ENCODE data around the gene PIAS4. TPM values are rescaled to one million over a fixed set of nuclear protein-coding genes. Genes with fewer than 3 reads are reported as not detected.
A peak's percentile ranks its signal among the peaks of the same experiment; 100 is the strongest.

Gene PIAS4
- total RNA-seq, 1 donor from 2014 or later = 17.0 TPM

DNA sequence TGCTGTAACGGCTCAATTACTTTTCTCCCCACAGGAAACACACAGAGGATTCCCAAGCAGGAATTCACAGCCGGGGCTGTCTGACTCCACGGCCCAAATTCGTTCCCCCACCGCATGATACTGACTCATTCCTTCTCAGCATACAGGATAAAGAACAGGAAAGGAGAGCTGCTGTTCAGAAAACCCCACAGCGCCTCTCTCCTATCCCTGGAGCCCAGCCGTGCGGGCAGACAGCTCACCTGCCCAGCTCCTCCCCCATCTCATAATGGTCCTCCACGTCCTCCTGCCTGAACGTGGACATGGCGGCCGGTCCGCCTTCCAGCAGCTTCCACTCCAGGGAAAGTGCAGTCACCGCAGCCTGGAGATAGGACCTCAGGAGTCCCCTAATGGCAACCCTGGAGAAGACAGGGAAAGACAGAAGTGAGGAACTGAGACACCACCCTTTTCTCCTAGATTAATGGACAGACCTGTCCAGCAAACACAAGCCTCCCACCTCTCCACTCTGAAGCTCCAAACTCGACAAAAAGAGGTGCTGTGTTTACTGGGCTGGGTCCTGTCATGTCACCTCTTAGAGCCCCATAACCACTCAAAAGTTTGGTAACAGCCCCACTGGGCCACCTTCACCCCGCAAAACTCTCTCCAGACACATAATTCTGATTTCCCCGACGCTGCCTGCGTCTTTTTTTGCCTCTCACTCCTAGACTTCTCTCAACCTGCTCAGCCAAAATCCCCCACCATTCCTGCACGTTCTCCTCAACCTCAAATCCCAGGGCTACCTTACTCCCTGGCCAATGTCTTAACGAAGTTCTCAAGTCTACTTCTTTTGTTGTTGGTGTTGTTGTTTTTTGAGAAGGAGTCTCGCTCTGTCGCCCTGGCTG lies 37.9 kb upstream of the PIAS4 start:
- H3K27ac ChIP-seq = peak overlapping the region; percentile 91
- peak overlapping the region; percentile 98 for H3K4me3 Mint-ChIP-seq
- H3F3A ChIP-seq (ENCODE audit: low read depth) = peaks cover 39% of the 10 kb centered on the region
- peaks cover 30% of the 10 kb centered on the region for H3K4me1 Mint-ChIP-seq
- H3K79me2 ChIP-seq (ENCODE audit: low read depth) = peaks cover 45% of the 10 kb centered on the region
- H3K27me3 ChIP-seq = no peaks in the 10 kb centered on the region
- H4K20me1 ChIP-seq (ENCODE audit: low read depth) = peaks cover 67% of the 10 kb centered on the region
- peak; percentile 54 for DNase-seq (ENCODE audit: low spot score)
- H3K36me3 Mint-ChIP-seq = peaks cover 11% of the 10 kb centered on the region
- TF ChIP-seq EZH2phosphoT487 (IDR thresholded peaks at IDR 0.05) (no peak), EZH2 (IDR thresholded peaks at IDR 0.05) (no peak), CTCF (IDR thresholded peaks at IDR 0.05) (peak; percentile 11)
- no peaks in the 10 kb centered on the region for H3K9me3 Mint-ChIP-seq
- H3K4me2 ChIP-seq = peak overlapping the region; percentile 90
- peak overlapping the region; percentile 89 for H3K4me3 ChIP-seq
- peaks cover 6% of the 10 kb centered on the region for H3K27me3 Mint-ChIP-seq (ENCODE audit: insufficient read depth, low read depth)
- peaks cover 17% of the 10 kb centered on the region for H3K4me1 ChIP-seq
- peak overlapping the region; percentile 99 for H3K27ac Mint-ChIP-seq
- no peak overlapping the region for H2AFZ ChIP-seq (replicated peaks)
- no peaks in the 10 kb centered on the region for H3K9me3 ChIP-seq (ENCODE audit: low read depth)
- H3K36me3 ChIP-seq = no peaks in the 10 kb centered on the region
- H3K9ac ChIP-seq = peak overlapping the region; percentile 92

DNA sequence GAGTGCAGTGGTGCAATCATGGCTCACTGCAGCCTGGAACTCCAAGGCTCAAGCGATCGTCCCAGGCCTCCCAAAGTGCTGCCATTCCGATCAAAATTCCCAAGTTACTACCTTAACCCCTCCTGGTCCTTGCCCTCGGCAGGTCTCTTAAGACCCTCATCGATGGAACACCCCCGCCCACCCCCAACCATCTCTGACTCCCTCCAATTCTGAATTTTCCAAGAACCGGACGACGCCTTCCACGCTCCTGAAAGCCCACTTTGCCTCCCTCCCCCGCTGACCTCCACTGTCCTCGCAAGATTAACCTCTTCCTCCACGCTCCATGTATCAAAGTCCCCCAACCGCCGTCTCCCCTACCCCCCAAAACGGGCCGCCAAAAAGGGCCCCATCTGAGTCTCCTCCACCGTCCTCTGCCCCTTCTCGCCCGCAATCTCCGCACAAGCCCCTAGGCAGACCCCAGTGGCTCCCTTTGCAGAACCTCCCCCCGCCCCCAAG lies 37.2 kb upstream of the PIAS4 start:
- peak overlapping the region; percentile 90 for H3K4me2 ChIP-seq
- Mint-ChIP-seq H3K4me3 (peak overlapping the region; percentile 98), H3K27me3 (ENCODE audit: insufficient read depth, low read depth) (peaks cover 6% of the 10 kb centered on the region), H3K27ac (peak overlapping the region; percentile 99), H3K9me3 (no peaks in the 10 kb centered on the region), H3K4me1 (peaks cover 30% of the 10 kb centered on the region), H3K36me3 (peaks cover 9% of the 10 kb centered on the region)
- H3K9me3 ChIP-seq (ENCODE audit: low read depth) = no peaks in the 10 kb centered on the region
- H3K36me3 ChIP-seq = no peaks in the 10 kb centered on the region
- peaks cover 65% of the 10 kb centered on the region for H4K20me1 ChIP-seq (ENCODE audit: low read depth)
- H3K4me3 ChIP-seq = peak overlapping the region; percentile 89
- H3F3A ChIP-seq (ENCODE audit: low read depth) = peaks cover 43% of the 10 kb centered on the region
- H3K9ac ChIP-seq = peak overlapping the region; percentile 92
- peak; percentile 22 for DNase-seq (ENCODE audit: low spot score)
- peaks cover 17% of the 10 kb centered on the region for H3K4me1 ChIP-seq
- peaks cover 45% of the 10 kb centered on the region for H3K79me2 ChIP-seq (ENCODE audit: low read depth)
- peak overlapping the region; percentile 91 for H3K27ac ChIP-seq
- no peaks in the 10 kb centered on the region for H3K27me3 ChIP-seq
- H2AFZ ChIP-seq (replicated peaks) = no peak overlapping the region
- TF ChIP-seq EZH2phosphoT487 (IDR thresholded peaks at IDR 0.05) (no peak), EZH2 (IDR thresholded peaks at IDR 0.05) (no peak), CTCF (IDR thresholded peaks at IDR 0.05) (no peak)

- Histone ChIP-seq H3K9ac (peak within 1 kb of the TSS; percentile 92), H3K27me3 (no peaks in the 10 kb centered on the region), H4K20me1 (ENCODE audit: low read depth) (peaks cover 66% of the 10 kb centered on the region), H3K4me2 (peak within 1 kb of the TSS; percentile 90), H2AFZ (replicated peaks) (no peak within 1 kb of the TSS), H3K36me3 (no peaks in the 10 kb centered on the region), H3F3A (ENCODE audit: low read depth) (peaks cover 49% of the 10 kb centered on the region), H3K79me2 (ENCODE audit: low read depth) (peaks cover 39% of the 10 kb centered on the region), H3K27ac (peak within 1 kb of the TSS; percentile 91), H3K4me1 (peaks cover 17% of the 10 kb centered on the region), H3K4me3 (peak within 1 kb of the TSS; percentile 89), H3K9me3 (ENCODE audit: low read depth) (no peaks in the 10 kb centered on the region)
- H3K36me3 Mint-ChIP-seq = peaks cover 12% of the 10 kb centered on the region
- DNase-seq (ENCODE audit: low spot score) = peak; percentile 99
- no peaks in the 10 kb centered on the region for H3K9me3 Mint-ChIP-seq
- H3K27ac Mint-ChIP-seq = peak within 1 kb of the TSS; percentile 99
- TF ChIP-seq EZH2phosphoT487 (IDR thresholded peaks at IDR 0.05) (no peak), CTCF (IDR thresholded peaks at IDR 0.05) (no peak), EZH2 (IDR thresholded peaks at IDR 0.05) (no peak)
- H3K4me1 Mint-ChIP-seq = peaks cover 30% of the 10 kb centered on the region
- H3K27me3 Mint-ChIP-seq (ENCODE audit: insufficient read depth, low read depth) = peaks cover 7% of the 10 kb centered on the region
- H3K4me3 Mint-ChIP-seq = peak within 1 kb of the TSS; percentile 98
Observed at GRCh38 chr19:3970808-3971598, 36.5 kb upstream of the PIAS4 start, which contains the start of gene DAPK3. TSS of gene DAPK3 (minus strand) at chr19:3971099. CDS start at chr19:3969735, 1,364 bp downstream.
